Gastroesophageal sphincter (tissue), 3 donors: Measurements from ENCODE around the gene DIP2C.

Experiments
- CTCF ChIP-seq, 4 experiments: fragments of 200-600 bp in 2 of 4; fragments of 450-650 bp in 2 of 4; sonication (generic) in 1 of 4; IDR thresholded peaks; one replicate each; pipeline ENCODE4 v1.5.1; 2017 to 2019; ENCODE audit warnings: antibody characterized with exemption in 4 of 4, mild to moderate bottlenecking in 2 of 4, moderate library complexity in 2 of 4
- POLR2A ChIP-seq, 2 donors: fragments of 450-650 bp; IDR thresholded peaks; one replicate each; pipeline ENCODE4 v1.6.1; 2017; ENCODE audit warnings: antibody characterized with exemption in 2 of 2, mild to moderate bottlenecking in 2 of 2, moderate library complexity in 1 of 2

DNA sequence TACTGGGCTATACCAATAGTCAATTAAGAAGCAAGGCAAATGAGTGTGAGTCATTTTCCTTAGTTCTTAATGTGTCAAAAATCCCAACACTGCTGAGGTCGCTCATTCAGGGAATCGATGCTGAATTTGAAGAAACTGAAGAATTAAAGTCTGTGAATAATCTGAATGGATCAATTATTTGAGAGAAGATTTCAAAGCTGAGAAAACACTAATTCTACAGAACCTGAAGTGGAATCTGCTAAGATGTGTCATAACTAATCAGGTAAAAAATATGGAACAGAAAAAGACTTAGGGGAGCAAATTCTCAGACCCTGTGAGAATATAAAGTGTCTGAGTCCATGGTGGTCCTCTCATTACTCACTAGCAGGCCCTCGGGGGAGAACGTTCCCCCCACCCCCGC lies 125.6 kb downstream of the DIP2C start:
- no peak for TF ChIP-seq CTCF (IDR thresholded peaks at IDR 0.05)
- no peak for TF ChIP-seq POLR2A (IDR thresholded peaks at IDR 0.05)
